ENCODE data around the gene TGM1. TPM values are rescaled to one million over a fixed set of nuclear protein-coding genes. Genes with fewer than 3 reads are reported as not detected.
A peak's percentile ranks its signal among the peaks of the same experiment; 100 is the strongest.

Gene TGM1
- total RNA-seq, 1 donor from 2014 or later = 10.2 TPM

DNA sequence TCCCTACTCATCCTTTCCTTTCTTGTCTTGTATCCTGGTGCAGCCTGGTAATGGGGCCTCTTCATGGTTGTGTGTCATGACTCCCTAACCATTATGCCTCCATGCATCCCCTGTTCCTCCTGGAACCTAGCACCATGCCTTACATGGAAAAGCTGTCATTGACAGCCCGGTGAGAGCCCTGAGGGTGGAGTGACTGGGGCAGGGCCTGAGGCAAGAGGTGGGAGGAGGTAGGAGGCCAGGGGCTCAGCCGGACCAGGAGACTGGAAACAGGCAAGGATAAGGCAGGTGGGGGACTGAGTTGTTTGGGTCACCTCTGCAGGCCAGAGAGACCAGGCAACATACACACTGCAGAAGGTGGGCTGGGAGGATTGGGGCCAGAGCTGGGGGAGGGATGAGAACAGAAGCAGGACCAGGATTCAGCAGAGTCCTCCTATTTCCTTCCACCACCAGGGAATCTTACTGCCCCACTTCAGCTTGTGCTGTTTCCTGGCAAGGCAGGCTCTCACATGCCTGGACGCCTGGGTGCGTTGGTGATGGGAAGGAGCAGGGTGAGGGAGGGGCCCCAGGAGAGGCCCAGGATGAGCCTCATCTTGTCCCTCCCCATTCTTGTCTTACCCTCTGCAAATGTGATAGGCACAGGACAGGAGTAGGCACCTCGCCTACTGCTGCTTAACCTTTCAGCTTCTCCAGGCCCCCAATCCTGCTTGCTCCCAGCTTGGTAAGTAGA is 46.7 kb upstream of the TGM1 start, which contains the start of gene LTB4R2:
LTB4R2 (plus strand) TSS at position 603 of the 727 bp plus-strand sequence. CDS start 525 bp downstream, outside the sequence.
- H3K4me3 Mint-ChIP-seq = no peak within 1 kb of the TSS
- H3K36me3 Mint-ChIP-seq = peaks cover 17% of the 10 kb centered on the region
- no peak for DNase-seq (ENCODE audit: low spot score in 2 of 2, unreplicated experiment in 2 of 2)
- TF ChIP-seq, protein P1, sequence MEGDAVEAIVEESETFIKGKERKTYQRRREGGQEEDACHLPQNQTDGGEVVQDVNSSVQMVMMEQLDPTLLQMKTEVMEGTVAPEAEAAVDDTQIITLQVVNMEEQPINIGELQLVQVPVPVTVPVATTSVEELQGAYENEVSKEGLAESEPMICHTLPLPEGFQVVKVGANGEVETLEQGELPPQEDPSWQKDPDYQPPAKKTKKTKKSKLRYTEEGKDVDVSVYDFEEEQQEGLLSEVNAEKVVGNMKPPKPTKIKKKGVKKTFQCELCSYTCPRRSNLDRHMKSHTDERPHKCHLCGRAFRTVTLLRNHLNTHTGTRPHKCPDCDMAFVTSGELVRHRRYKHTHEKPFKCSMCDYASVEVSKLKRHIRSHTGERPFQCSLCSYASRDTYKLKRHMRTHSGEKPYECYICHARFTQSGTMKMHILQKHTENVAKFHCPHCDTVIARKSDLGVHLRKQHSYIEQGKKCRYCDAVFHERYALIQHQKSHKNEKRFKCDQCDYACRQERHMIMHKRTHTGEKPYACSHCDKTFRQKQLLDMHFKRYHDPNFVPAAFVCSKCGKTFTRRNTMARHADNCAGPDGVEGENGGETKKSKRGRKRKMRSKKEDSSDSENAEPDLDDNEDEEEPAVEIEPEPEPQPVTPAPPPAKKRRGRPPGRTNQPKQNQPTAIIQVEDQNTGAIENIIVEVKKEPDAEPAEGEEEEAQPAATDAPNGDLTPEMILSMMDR (IDR thresholded peaks at IDR 0.05; ENCODE audit: unreplicated experiment) = no peak
- no peak within 1 kb of the TSS for H3K27ac Mint-ChIP-seq
- H3K27me3 Mint-ChIP-seq (ENCODE audit: low read depth) = no peaks in the 10 kb centered on the region
- peaks cover 2% of the 10 kb centered on the region for H3K4me1 Mint-ChIP-seq
- H3K9me3 Mint-ChIP-seq = no peaks in the 10 kb centered on the region

DNA sequence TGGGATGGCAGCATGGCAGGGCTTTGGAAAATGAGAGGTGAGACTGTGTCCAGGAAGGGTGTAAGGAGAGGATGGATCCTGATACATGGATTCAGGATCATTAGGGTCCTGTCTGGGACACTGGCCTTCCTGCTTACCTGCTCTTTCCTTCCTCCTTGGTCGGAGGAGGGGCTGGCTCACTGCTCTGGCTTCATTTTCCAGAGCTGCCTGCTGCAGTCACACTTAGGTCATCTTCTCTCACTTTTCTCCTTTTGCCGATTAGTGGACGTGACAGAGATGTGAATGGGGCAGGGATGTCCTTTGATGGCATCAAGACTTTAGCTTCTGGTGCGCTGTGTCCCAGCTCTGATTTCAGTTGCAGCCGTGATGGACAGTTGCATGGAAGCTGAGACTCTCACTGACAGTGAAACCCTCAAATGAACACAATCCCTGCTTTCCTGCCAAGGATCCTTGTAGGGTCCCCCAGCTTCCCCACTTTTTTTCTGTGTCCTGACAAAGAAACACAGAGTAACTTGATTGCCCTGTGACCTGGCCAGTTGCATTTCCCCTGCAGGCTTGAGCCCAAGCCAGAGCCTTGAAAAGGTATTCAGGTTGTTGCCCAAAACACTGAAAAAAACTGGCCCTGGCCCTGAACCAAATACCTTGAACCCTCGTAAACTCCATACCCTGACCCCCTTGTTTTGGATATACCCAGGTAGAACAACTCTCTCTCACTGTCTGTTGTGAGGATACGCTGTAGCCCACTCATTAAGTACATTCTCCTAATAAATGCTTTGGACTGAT is 45.6 kb upstream of the TGM1 start:
- Mint-ChIP-seq H3K36me3 (peaks cover 23% of the 10 kb centered on the region), H3K27ac (no peak overlapping the region), H3K9me3 (no peaks in the 10 kb centered on the region), H3K4me3 (no peak overlapping the region), H3K27me3 (ENCODE audit: low read depth) (no peaks in the 10 kb centered on the region), H3K4me1 (peaks cover 2% of the 10 kb centered on the region)
- DNase-seq (ENCODE audit: low spot score in 2 of 2, unreplicated experiment in 2 of 2) = no peak
- TF ChIP-seq, protein P1 (IDR thresholded peaks at IDR 0.05; ENCODE audit: unreplicated experiment) = no peak

DNA sequence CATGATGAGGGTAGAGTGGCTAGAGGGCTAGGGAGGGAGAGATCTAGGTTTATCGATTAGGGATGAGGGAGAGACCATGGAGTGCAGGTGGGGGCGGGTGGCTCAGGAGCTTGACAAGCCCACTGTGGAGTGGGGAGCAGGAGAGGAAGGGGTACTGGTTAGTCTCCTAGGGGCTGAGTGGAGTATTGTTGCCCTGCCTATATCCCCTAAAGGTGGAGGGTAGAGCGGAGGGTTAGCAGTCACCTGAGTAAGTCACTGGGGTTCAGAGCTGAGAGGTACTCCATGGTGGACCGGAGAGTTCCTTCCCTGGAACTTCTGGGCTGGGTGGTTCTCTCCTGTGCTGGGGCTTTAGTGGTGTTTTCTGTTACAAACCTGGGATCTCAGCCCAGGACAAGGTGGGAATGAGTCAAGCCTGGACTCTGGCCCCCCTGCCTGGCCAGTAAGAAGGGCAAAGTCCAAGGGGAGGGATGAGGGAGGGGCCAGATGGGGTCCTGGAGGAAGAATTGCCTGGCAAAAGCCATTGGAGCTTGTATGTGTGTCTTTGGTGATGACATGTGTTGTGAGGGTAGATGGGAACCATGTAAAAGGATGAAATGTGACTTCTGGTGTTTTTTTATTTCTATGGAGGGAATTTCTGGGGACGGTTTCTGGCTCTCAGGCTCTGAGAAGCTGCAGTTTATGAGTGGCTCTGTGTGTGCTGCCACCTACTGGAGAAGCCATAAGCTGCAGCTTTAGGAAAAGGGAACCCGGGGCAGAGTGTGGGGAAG is 44.8 kb upstream of the TGM1 start, which contains the start of gene CIDEB:
CIDEB (minus strand) TSS at position 403 of the 767 bp plus-strand sequence; CDS start at position 284, 119 bp downstream.
- Mint-ChIP-seq H3K4me3 (no peak within 1 kb of the TSS), H3K9me3 (no peaks in the 10 kb centered on the region), H3K27ac (no peak within 1 kb of the TSS), H3K4me1 (peaks cover 2% of the 10 kb centered on the region), H3K27me3 (ENCODE audit: low read depth) (no peaks in the 10 kb centered on the region), H3K36me3 (peaks cover 26% of the 10 kb centered on the region)
- peak in 1 of 2 experiments; percentile 72 for DNase-seq (ENCODE audit: low spot score in 2 of 2, unreplicated experiment in 2 of 2)
- TF ChIP-seq, protein P1 (IDR thresholded peaks at IDR 0.05; ENCODE audit: unreplicated experiment) = peak; percentile 82

DNA sequence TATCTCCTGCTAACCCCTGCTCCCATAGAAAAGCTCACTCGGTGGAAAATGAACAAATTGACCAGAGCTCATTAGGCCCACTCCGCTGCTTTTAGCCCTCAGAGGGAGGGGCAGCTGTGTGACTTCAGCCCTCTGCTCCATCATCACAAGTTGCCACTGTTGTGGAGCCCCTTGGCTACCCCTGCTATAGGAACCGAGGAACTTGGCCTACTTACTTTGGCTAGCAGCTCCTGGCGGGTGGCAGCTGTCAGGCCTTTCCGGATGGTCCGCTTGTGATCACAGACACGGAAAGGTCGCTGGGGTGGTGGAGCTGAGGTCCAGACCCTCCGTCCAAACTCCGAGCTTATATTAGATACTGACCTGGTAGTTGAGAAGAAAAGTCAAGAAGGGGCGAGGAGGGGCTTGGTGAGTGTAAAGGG is 44.2 kb upstream of the TGM1 start:
- Mint-ChIP-seq H3K4me3 (no peak overlapping the region), H3K9me3 (no peaks in the 10 kb centered on the region), H3K27me3 (ENCODE audit: low read depth) (no peaks in the 10 kb centered on the region), H3K36me3 (peaks cover 27% of the 10 kb centered on the region), H3K27ac (no peak overlapping the region), H3K4me1 (peaks cover 2% of the 10 kb centered on the region)
- TF ChIP-seq, protein P1 (IDR thresholded peaks at IDR 0.05; ENCODE audit: unreplicated experiment) = no peak
- no peak for DNase-seq (ENCODE audit: low spot score in 2 of 2, unreplicated experiment in 2 of 2)

DNA sequence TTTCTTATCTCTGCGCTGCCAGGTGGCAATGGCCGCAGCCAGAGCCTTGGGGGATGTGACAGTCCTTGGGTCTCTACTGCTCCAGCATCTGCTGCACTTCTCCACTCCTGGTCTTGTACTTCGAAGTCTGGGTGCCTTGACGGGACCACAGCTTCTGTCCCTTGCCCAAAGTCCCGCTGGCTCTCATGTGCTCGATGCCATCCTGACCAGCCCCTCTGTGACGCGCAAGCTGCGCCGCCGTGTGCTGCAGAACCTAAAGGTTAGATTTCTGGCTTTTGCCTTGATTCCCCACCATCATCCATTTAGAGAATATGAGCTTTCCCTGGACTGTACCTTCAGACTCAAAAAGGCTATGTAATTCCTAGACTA is 41.0 kb upstream of the TGM1 start:
- Mint-ChIP-seq H3K4me3 (no peak overlapping the region), H3K27ac (no peak overlapping the region), H3K27me3 (ENCODE audit: low read depth) (no peaks in the 10 kb centered on the region), H3K4me1 (peaks cover 21% of the 10 kb centered on the region), H3K9me3 (no peaks in the 10 kb centered on the region), H3K36me3 (peaks cover 27% of the 10 kb centered on the region)
- TF ChIP-seq, protein P1 (IDR thresholded peaks at IDR 0.05; ENCODE audit: unreplicated experiment) = no peak
- no peak for DNase-seq (ENCODE audit: low spot score in 2 of 2, unreplicated experiment in 2 of 2)

Data from mesothelial cell of epicardium (in vitro differentiated cells).